ENCODE results near the gene MCUB. TPM values are rescaled to one million over a fixed set of nuclear protein-coding genes. Genes with fewer than 3 reads are reported as not detected.

The MCUB gene
- total and polyA plus RNA-seq, 7 donors, result 0.73 to 2.8 (median 1.5) TPM

DNA sequence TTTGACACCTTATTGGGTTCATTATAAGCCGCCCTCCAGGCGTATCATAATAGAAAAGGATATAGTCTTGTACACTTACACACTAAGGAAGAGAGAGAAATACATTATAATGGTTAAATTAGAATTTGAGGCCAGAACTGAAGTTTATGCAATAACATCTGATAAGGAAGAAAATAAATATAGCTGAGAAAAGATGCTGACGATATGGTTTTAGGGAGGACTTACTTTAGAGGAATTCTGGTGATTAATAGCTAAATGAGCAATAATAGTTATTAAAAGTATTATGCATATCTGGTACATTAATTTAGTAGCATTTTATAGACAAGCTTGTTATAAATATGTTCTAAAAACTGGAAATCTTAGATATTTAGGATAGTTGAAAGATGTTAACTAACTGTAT lies 12.1 kb downstream of the MCUB start:
- Histone ChIP-seq H3K4me3 (no peak overlapping the region), H3K36me3 (ENCODE audit: insufficient read depth in 1 of 2, low read depth in 1 of 2) (no peaks in the 10 kb centered on the region), H3K9me3 (no peaks in the 10 kb centered on the region), H3K27ac (no peak overlapping the region), H3K4me1 (no peaks in the 10 kb centered on the region), H3K27me3 (ENCODE audit: insufficient read depth in 3 of 3, low read length in 2 of 3) (no peaks in the 10 kb centered on the region)
- DNase-seq (no peak), ATAC-seq (no peak)
- TF ChIP-seq, protein P1, sequence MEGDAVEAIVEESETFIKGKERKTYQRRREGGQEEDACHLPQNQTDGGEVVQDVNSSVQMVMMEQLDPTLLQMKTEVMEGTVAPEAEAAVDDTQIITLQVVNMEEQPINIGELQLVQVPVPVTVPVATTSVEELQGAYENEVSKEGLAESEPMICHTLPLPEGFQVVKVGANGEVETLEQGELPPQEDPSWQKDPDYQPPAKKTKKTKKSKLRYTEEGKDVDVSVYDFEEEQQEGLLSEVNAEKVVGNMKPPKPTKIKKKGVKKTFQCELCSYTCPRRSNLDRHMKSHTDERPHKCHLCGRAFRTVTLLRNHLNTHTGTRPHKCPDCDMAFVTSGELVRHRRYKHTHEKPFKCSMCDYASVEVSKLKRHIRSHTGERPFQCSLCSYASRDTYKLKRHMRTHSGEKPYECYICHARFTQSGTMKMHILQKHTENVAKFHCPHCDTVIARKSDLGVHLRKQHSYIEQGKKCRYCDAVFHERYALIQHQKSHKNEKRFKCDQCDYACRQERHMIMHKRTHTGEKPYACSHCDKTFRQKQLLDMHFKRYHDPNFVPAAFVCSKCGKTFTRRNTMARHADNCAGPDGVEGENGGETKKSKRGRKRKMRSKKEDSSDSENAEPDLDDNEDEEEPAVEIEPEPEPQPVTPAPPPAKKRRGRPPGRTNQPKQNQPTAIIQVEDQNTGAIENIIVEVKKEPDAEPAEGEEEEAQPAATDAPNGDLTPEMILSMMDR (IDR thresholded peaks at IDR 0.05), result no peak
- intact Hi-C loops (cut with DNase I), result no loop called here
- 93 to 98% (median 96%) methylated on average over 3 of the region's 3 CpGs for WGBS, 3 donors

DNA sequence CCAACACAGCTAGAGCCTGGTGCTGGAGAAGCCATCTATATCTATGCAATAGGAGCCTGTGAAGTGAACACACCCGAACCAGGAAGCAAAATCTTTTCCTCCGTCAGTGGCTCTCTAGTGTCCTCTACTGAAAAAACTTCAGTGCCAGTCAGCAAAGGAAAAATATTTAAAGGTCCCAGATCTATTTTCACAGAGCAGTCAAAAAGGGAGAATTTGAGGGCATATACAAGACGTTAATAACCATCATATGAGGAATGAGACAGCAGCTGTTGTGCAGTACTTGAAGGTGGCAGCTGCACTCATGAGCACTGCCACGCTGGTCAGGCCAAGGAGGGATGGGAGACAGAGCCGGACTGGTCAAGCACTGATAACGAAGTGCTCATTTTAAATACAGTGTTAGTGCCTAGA lies 14.4 kb downstream of the MCUB start:
- Histone ChIP-seq H3K9me3 (no peaks in the 10 kb centered on the region), H3K4me3 (no peak overlapping the region), H3K4me1 (no peaks in the 10 kb centered on the region), H3K36me3 (ENCODE audit: insufficient read depth in 1 of 2, low read depth in 1 of 2) (no peaks in the 10 kb centered on the region), H3K27me3 (ENCODE audit: insufficient read depth in 3 of 3, low read length in 2 of 3) (no peaks in the 10 kb centered on the region), H3K27ac (no peak overlapping the region)
- ATAC-seq (no peak), DNase-seq (no peak)
- TF ChIP-seq, protein P1 (IDR thresholded peaks at IDR 0.05), result no peak
- 31 to 47% (median 32%) methylated on average over 6 of the region's 6 CpGs for WGBS, 3 donors
- intact Hi-C loops (cut with DNase I), result no loop called here

DNA sequence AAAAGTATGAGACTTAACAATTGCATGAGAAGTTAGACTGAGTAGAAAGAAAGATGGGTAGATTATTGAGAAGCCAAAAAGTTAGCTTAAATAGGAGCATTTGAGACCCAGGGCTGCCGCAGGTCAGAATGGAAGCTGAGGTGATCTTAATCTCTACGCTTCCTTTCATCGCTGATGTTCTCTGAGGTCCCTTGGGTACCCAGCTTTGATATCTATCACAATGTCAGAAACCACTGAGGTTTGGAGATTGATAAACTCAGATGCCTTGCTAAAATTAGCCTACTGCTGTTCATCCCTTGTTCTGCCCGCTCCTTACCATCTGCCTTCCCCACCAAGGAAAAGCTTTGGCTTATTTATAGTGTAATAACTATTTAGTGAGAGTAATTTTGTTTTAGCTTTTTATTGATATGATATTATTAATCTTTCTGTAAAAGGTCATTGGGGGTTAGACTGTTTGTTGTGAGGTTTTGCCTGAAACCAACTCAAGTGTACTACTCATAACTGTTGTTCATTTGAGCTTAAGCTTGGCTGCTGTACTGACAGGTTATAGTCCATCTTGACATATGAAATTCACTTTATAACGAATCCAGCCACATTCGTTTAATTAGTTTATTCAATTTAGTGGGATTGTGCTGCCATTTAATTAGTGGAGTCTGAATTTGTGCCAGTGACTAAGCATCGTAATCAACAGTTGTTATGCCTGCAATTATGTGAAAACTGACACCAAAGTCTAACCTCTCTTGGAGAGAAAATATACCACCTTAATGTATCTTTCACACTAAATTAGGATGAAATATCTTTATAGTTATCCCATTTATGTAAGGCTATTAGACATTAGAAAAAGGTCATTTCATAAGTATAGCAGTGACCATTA lies 15.1 kb downstream of the MCUB start:
- ATAC-seq (no peak), DNase-seq (no peak)
- H3K27me3 ChIP-seq (ENCODE audit: insufficient read depth in 3 of 3, low read length in 2 of 3), result no peaks in the 10 kb centered on the region
- intact Hi-C loops (cut with DNase I), result no loop called here
- H3K36me3 ChIP-seq (ENCODE audit: insufficient read depth in 1 of 2, low read depth in 1 of 2), result no peaks in the 10 kb centered on the region
- H3K4me3 ChIP-seq, result no peak overlapping the region
- H3K9me3 ChIP-seq, result no peaks in the 10 kb centered on the region
- WGBS, 3 donors, result 82 to 88% (median 84%) methylated on average over 7 of the region's 7 CpGs
- H3K27ac ChIP-seq, result no peak overlapping the region
- no peaks in the 10 kb centered on the region for H3K4me1 ChIP-seq
- TF ChIP-seq, protein P1 (IDR thresholded peaks at IDR 0.05), result no peak

DNA sequence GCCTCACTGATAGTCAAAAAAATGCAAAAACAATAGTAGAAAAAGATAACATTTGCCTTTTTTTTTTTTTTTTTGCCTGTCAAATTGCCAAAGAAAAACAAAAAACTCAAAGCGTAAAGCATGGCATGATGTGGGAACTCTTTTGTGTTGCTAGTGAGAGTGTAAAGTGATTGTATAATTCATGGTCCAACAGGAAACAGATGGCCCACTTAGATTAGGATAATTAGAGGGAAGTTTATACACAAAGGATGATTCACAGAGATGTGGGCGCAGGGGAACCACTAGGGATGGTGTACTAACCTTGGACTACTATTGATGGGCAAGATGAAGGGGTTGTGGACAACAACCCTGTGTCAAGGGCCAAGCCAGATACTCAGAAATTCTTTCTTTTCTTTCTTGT lies 16.4 kb downstream of the MCUB start:
- Histone ChIP-seq H3K27ac (no peak overlapping the region), H3K4me3 (no peak overlapping the region), H3K27me3 (ENCODE audit: insufficient read depth in 3 of 3, low read length in 2 of 3) (no peaks in the 10 kb centered on the region), H3K9me3 (no peaks in the 10 kb centered on the region), H3K4me1 (no peaks in the 10 kb centered on the region), H3K36me3 (ENCODE audit: insufficient read depth in 1 of 2, low read depth in 1 of 2) (no peaks in the 10 kb centered on the region)
- ATAC-seq (peak in 1 of 4 donors; percentile 24), DNase-seq (no peak)
- intact Hi-C loops (cut with DNase I), result no loop called here
- 81 to 93% (median 83%) methylated on average over 2 of the region's 2 CpGs for WGBS, 3 donors
- TF ChIP-seq, protein P1 (IDR thresholded peaks at IDR 0.05), result no peak
